RCC 7860 (cell line): ENCODE data around the gene TMEM126B.
A peak's percentile ranks its signal among the peaks of the same experiment; 100 is the strongest.
"Not testable (repeated sequence)": the region's sequence is repeated elsewhere in the genome, so short reads cannot be mapped to it uniquely, and the experiment has no call there.

ENCODE experiments used
- DNase-seq: peaks from one replicate; pipeline ENCODE4 v3.0.0-alpha.2; 2015; ENCODE audit warnings: low spot score
- FAIRE-seq: peaks from 2 replicates; lab custom pipeline; 2012; peaks lifted over from hg19 to GRCh38; lab: Jason Lieb, UNC

TMEM126B gene

DNA sequence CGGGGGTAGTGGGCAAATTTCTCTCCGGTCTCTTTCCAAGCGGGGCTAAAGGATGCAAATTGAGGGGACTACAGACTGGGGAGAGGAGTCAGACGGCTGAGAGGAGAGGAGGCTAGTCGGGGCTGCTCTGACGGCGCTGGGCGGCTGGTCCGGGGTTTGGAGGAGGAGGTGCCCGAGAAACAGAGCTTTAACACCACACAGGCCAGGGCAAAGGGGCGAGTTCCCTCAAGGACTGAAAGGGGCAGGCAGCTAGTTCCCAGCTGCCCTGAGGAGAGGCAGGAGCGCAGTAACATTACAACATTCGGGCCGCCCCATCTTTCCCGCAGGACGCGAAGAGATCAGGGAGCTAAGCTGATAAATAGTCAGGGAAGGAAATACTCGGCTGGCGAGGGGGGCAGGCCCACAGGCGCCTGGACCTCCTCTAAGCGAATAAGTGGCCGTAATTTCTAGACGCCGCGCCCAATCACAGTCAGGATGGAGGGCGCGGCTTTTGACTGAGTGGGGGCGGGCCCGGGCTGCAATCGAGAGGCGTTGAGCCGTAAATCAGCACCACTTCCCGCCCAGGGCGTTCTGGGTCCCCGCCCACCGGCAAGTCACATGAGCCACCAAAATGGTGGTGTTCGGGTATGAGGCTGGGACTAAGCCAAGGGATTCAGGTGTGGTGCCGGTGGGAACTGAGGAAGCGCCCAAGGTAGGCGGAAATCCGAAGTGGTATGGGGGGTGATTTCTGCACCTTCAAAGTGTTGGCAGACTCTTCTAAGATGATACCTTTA is at the start of gene TMEM126B:
Gene TMEM126B, plus strand, starts transcription at position 596 of the 773 bp plus-strand sequence. Its CDS starts 15 bp downstream, at position 611.
- DNase-seq (peak; percentile 89), FAIRE-seq (peak; percentile 90)

DNA sequence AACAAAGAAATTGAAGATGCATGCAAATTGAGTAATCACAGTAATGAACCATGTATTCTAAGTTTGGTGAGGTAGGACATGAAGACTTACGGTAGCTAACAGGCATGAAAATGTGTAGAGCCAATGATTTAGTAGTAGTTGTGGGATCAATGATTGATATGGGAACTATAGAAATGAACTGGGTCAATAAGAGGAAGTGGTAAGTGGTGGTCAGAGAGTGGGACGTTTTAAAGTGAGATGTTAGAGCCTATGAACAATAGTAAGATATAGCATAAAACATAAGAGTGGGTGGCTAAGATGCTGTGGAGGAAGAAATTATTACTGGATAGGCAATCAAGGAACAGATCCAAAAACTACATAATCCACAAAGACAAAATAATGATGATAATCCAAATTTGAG is 46.3 kb upstream of the TMEM126B start:
- no peak for FAIRE-seq

DNA sequence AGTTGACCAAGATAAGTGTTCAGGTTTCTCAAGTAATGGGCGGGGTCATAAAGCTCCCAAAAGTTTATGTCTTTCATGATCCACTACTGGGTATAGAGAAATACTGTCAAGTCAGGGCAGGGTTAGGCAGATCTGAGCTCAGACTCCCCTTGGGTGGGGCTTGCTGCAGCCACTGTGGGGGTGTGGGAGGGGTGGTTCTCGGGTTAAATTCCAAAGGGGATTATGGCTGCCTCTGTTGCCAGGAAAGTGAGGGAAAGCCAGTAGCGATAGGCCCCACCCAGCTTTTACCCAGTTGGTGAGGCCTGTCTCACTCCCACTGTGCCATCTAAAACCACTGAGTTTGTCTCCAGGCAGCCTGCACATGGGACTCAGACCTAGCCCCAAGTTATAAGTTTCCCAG is 39.0 kb upstream of the TMEM126B start:
- no peak for FAIRE-seq
- DNase-seq, result no peak

More for the DNA sequence above, 46.3 kb upstream of the TMEM126B start:
- no peak for DNase-seq

DNA sequence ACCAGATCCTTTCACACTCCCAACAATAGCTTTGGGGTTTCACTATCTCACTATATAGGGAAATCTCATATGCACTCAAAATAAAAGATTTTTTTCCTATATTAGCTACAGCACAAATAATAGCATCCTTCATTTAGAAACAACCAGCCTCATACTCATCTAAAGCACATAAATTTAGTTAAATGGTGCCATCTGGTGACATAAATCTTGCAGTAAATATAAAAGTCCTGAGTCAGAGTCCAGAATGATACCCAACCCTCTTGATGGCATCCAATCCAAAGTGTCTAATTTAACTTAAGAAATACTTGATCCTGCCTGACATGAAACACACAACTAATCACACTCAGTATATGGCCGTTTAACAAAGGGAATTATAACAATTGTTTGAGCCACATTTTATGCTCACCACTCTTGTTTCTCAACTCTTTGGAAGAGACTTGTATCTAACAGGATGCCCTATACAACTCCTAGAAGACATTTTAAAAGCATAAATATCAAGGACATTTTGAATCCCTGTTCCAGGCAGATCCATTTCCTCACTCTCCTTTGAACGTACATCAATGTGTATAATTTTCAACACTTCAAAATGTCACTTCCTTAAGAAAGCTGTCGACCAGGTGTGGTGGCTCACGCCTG is 37.4 kb upstream of the TMEM126B start:
- DNase-seq, result no peak
- FAIRE-seq, result peak; percentile 20

DNA sequence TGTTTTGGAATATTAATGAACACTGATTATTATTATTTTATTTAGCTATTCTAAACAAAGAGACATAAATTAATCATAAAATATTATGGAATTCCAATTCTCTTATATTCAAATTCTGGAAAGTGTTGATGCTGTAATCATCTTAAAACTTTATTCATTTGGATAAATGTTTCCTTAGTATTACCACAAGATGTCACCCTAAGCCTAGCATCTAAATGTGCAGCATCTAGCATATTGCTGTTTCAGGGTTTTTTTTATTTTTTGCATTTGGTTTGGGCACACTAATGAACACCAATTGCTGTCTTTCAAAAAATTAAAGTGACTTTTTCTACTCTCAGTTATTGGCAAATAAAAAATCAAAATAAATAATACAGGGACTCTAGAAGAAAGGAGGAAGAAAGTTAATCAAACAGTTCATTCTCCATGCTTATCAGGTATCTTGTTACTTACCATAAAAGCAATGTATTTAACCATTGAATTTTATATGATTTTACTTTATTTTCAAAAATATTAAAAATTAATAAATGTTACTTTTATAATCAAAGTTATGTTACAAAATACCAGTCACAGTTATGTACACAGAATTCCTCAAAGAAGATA is 33.0 kb upstream of the TMEM126B start:
- FAIRE-seq, result peak; percentile 81

DNA sequence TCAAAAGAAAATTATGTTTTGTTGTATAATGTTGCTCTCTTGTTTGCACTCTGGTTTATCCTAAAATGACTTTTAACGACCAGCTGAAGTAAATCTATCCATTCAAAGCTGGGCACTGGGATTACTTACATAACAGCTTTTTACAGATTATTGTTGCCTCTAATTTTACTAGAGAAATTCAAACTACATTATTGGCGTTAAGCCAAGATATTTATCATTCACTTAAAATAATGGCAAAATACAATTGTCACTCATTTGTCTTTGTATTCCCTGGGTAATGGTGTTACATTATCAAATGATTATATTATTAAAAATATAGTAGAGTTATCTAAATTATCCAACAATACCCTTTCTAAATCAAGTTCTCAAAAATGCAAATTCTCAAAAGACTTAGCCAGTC is 31.5 kb upstream of the TMEM126B start:
- DNase-seq, result no peak

More for the DNA sequence above, 33.0 kb upstream of the TMEM126B start:
- peak; percentile 33 for DNase-seq

DNA sequence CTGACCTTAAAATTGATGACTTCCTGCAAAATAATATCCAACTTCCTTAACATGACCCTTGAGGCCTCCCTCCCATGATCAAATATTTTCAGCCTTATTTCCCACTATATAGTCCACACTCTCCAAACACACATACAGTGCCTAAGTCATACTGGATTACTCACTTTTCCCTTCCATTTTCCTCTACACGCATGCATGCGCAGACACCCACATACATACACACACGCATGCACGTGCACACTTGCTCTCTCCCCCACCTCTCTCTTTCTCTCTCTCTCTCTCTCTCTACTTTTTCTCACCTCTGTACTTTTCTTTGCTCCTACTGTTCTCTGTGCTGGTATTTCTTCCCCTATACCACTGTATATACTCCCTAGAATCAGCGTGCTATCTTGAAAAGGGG is 29.3 kb upstream of the TMEM126B start:
- FAIRE-seq, result no peak
- DNase-seq, result no peak

More for the DNA sequence above, 31.5 kb upstream of the TMEM126B start:
- no peak for FAIRE-seq

DNA sequence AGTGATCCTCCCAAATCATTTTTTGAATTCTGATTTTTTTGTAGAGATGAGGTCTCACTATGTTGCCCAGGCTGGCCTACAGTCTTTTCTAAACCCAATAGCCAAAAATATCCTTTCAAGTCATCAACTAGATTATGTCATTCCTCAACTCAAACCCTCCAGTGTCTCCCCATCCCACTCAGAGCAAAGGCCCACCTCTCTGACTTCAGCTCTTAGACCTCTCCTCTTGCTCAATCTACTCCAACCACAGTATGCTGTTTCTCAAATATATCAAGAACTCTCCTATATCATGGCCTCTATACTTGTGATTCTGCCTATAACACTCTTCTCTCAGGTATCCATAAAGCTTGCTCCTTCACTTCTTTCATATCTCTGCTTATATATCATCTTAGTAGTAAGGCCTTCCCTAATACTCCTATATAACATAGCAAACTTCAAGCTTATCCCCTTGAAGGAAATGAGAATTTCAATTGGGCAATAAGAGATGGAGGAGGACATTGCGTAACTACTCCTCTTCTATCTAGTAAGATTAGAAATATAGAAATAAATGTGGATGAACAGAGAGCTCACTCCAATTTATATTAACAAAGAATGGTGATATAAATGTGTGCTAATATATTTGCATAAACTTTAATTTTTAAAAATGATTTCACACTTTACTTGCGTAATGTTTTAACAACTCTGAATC is 25.7 kb upstream of the TMEM126B start:
- DNase-seq, result no peak
- no peak for FAIRE-seq

DNA sequence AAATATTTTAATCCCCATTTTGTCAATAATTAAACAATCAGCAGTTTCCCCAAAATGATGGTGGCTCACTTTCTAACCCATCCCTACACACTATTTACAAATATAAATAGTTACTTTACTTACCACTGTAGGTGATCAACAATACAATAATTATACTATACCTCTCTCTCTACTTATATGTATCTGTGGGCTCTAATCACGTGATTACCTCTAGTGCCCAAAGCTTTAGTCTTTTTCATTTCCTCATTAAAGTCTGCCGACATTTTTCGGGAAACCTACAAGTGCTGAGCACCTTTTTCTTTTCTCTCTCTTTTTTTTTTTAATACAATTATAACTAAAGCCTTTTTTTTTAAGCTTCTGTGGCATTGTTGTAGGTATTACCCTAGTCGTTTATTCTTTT is 25.2 kb upstream of the TMEM126B start:
- FAIRE-seq, result no peak
- DNase-seq, result no peak

DNA sequence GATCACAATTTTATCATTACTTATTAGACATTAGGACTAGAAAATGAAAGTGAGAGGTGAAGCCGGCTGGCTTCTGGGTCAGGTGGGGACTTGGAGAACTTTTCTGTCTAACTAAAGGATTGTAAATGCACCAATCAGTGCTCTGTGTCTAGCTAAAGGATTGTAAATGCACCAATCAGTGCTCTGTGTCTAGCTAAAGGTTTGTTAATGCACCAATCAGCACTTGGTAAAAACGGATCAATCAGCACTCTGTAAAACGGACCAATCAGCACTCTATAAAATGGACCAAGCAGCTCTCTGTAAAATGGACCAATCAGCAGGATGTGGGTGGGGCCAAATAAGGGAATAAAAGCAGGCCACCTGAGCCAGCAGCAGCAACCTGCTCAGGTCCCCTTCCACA is 22.2 kb upstream of the TMEM126B start:
- not testable (repeated sequence) for DNase-seq, FAIRE-seq

DNA sequence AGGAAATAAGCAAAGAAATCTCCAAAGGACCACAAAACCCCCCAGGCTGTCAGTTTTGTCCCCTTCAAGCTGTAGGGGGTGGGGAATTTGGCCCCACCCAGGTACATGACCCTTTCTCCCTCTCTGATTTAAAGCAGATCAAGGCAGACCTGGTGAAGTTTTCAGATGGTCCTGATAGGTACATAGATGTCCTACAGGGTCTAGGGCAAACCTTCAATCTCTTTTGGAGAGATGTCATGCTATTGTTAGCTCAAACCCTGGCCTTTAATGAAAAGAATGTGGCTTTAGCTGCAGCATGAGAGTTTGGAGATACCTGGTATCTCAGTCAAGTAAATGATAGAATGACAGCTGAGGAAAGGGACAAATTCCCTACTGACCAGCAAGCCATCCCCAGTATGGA is 19.8 kb upstream of the TMEM126B start:
- not testable (repeated sequence) for FAIRE-seq, DNase-seq

DNA sequence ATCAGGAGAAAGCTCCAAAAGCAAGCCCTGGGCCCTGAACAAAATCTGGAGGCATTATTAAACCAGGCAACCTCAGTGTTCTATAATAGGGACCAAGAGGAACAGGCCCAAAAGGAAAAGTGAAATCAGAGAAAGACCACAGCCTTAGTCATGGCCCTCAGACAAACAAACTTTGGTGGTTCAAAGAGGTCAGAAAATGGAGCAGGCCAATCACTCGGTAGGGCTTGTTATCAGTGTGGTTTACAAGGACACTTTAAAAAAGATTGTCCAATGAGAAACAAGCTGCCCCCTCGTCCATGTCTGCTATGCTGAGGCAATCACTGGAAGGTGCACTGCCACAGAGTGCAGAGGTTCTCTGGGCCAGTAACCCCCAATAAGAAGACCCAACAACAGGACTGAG is 19.1 kb upstream of the TMEM126B start:
- FAIRE-seq, DNase-seq: not testable (repeated sequence)

DNA sequence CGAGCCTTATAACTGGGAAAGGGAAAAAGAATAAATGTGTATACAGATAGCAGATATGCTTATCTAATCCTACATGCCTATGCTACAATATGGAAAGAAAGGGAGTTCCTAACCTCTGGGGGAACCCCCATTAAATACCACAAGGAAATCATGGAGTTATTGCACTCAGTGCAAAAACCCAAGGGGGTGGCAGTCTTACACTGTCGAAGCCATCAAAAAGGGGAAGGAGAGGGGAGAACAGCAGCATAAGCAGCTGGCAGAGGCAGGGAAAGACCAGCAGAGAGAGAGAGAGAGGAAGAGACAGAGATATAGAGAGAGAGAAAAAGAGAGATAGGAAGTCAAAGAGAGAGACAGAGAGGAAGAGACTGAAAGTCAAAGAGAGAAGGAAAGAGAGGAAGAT is 16.8 kb upstream of the TMEM126B start:
- DNase-seq, FAIRE-seq: not testable (repeated sequence)

DNA sequence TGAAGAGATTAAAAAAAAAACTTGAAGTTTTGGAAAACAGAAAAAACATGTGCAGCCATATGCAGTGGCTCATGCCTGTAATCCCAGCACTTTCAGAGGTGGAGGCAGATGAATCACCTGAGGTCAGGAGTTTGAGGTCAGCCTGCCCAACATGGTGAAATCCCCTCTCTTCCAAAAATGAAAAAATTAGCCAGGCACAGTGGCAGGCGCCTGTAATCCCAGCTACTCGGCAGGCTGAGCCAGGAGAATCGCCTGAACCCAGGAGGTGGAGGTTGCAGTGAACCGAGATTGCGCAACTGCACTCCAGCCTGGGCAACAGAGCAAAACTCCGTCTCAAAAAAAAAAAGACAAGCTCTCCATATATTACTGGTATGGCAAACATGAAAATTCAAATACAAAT is 8.9 kb upstream of the TMEM126B start:
- FAIRE-seq, result no peak
- no peak for DNase-seq

DNA sequence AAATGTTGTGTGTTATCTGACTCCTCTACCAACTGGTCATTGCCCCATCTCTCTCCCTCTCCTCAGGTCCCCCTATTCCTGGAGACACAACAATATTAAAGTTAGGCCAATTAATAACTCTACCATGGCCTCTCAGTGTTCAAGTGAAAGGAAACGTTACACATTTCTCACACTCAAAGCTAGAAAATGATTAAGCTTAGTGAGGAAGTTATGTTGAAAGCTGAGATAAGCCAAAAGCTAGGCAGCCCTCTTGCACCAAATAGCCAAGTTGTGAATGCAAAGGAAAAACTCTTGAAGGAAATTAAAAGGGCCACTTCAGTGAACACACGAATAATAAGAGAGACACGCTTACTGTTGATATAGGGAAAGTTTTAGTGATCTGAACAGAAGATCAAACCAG is 8.1 kb upstream of the TMEM126B start:
- DNase-seq (no peak), FAIRE-seq (no peak)

DNA sequence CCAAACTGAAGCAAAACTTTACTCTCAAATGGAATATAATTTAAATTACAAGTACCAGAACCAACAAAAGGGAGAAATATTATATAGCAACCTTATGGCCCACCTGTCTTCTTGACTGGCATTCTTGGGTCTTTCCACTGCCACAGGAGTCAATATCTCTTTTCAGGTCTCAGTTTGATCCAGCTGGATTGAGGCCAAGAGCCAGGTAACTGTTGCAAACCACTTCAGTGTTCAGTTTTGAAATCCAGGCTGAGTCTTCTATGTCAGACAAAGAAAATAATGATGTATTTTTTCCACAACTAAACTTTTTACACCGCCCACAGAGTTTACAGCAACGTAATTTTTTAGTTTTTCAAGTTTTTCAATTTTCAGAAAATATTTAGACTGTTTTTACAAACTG is 1.9 kb upstream of the TMEM126B start:
- DNase-seq (no peak), FAIRE-seq (no peak)

DNA sequence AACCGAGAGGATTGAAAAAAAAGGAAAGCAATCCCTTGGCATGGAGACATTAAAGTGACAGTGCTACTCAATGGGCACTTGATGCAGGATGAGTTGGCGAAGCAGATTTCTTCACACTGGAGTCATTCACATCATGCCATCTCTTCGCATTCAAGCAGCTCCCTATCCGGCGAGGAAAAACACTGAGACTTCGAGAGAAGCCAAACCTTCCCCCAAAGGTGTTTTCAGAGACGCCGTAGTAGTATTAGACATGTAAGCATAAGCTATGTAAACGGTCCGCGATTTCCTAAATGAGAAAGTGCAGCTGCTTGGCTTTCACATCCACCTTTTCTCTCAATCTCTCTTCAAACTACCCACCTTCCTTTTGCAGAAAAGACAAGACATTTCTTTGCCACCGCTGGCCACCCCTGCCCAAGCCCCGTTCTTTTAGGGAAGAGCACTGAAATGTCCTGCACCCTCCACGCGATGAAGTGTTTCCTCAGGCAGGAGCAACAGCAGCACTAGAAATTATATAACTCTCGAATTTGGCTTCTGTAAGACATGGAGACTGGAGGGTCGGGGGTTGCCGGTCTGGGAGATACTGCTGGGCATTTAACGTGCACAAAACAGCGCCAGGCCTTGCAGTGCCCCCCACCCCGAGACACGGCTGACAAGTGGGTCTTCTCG is 928 bp upstream of the TMEM126B start, which contains the start of gene DLG2:
Gene DLG2, minus strand, starts transcription at position 13 of the 666 bp plus-strand sequence.
- DNase-seq (no peak), FAIRE-seq (no peak)

DNA sequence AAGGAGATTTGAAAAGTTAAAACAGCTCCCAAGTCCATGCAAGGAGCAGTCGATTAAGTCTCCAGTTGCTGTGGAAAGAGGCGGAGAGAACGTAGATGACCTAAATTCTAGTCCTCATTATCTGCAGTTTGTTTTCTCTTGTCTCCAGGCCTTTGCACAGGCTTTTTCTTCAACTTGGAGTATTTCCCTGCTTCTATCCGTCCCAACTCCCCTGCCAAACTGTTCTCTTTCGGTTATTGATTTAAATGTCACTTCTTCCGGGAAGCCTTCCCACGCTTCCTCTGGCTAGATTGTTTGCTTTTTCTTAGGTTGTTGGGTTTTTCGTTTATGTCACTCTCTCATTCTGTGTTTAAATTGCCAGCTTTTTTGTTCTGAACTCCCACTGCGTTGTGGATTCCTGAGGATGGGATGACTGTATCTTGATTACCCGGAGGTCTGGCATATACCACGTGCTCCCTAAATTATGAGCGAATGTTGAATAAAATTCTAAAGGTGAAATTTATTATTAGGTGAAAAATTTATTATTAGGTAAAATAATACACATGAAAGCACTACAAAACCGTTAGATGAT is 463 bp downstream of the TMEM126B start:
- DNase-seq, result peak; percentile 8
- no peak for FAIRE-seq

DNA sequence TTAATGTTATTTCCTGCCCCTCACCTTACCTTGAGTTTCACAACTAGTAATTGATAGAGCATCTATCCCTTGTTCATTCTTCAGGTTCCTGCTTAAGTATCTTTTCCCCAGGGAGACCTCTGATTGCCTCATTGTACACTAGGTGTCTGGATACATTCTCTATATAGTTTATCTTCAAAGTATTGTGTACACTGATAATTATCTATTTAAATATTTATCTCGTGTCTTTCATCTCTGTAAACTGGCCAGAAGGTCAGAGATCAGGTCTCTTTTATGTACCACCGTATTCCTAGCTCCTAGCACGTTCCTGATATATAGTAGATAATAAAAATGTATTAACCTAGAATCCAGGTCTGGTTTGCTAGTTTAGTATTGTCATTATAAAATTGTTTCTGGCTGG is 6.4 kb downstream of the TMEM126B start:
- FAIRE-seq, result no peak
- no peak for DNase-seq

DNA sequence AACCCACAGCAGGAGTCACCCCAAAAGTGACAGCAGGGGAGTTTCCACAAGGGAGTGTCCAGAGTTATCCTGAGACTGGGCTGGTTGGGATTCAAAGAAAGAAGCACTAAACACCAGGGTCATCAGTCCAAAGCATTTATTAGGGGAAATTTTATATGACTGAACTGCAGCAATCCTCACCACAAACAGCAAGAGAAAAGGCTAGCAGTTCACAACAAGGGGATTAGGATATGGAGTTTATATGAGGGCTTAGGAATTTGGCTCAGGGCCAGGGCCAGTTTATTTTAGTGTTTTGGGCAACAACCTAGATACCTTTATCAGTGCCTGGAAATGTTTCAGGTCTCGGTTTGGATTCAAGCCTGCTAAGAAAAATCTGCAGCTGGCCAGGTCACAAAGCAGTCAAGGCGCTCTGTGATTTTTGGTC is 14.8 kb downstream of the TMEM126B start:
- DNase-seq (no peak), FAIRE-seq (no peak)
